ENCODE measurements around the gene SIRT6. TPM values are rescaled to one million over a fixed set of nuclear protein-coding genes. Genes with fewer than 3 reads are reported as not detected.
"Not testable (repeated sequence)": the region's sequence is repeated elsewhere in the genome, so short reads cannot be mapped to it uniquely, and the experiment has no call there.

The SIRT6 gene
- total RNA-seq (2014; rRNA removed; shearing (Covaris generic)) = 10.0 and 12.1 TPM in 2 replicates
- 29.4 and 32.2 TPM in 2 replicates for polyA plus RNA-seq (2015; cell fraction: cytosol; rRNA removed)
- polyA plus RNA-seq (2015; cell fraction: nucleus; rRNA removed) = 64.6 and 142 TPM in 2 replicates

GRCh38 chr19:4182084-4182810 lies at the start of gene SIRT6, which contains the start of gene ANKRD24:
Gene SIRT6 (minus strand): TSS chr19:4182563. CDS start chr19:4182539, 24 bp downstream.
Gene ANKRD24 (plus strand): TSS chr19:4182689. CDS start chr19:4186426, 3,737 bp downstream.
- in situ Hi-C loops (cut with HindIII; ENCODE audit: low pct_unique_long_range_greater_than_20kb, low sequenced_read_pairs) = no loop called here
- peak; percentile 89 for DNase-seq (ENCODE audit: low read depth, low spot score)

- DNase-seq (ENCODE audit: low read depth, low spot score); in situ Hi-C loops (cut with HindIII; ENCODE audit: low pct_unique_long_range_greater_than_20kb, low sequenced_read_pairs): not testable (repeated sequence)
These were observed 49.8 kb upstream of the SIRT6 start for GRCh38 chr19:4232139-4232538.

- DNase-seq (ENCODE audit: low read depth, low spot score); in situ Hi-C loops (cut with HindIII; ENCODE audit: low pct_unique_long_range_greater_than_20kb, low sequenced_read_pairs): not testable (repeated sequence)
These were observed 49.2 kb upstream of the SIRT6 start for GRCh38 chr19:4231521-4231920.

GRCh38 chr19:4230237-4230636 lies 47.9 kb upstream of the SIRT6 start:
- DNase-seq (ENCODE audit: low read depth, low spot score); in situ Hi-C loops (cut with HindIII; ENCODE audit: low pct_unique_long_range_greater_than_20kb, low sequenced_read_pairs): not testable (repeated sequence)

- DNase-seq (ENCODE audit: low read depth, low spot score) = no peak
- in situ Hi-C loops (cut with HindIII; ENCODE audit: low pct_unique_long_range_greater_than_20kb, low sequenced_read_pairs) = no loop called here
These were observed 47.0 kb upstream of the SIRT6 start, which contains the start of gene EBI3 for GRCh38 chr19:4229179-4229931. Gene EBI3 (plus strand): TSS chr19:4229523. CDS start chr19:4229551, 28 bp downstream.

GRCh38 chr19:4228765-4229178 lies 46.4 kb upstream of the SIRT6 start:
- in situ Hi-C loops (cut with HindIII; ENCODE audit: low pct_unique_long_range_greater_than_20kb, low sequenced_read_pairs) = no loop called here
- DNase-seq (ENCODE audit: low read depth, low spot score) = no peak

GRCh38 chr19:4227771-4228170 lies 45.4 kb upstream of the SIRT6 start:
- DNase-seq (ENCODE audit: low read depth, low spot score) = no peak
- in situ Hi-C loops (cut with HindIII; ENCODE audit: low pct_unique_long_range_greater_than_20kb, low sequenced_read_pairs) = no loop called here

- in situ Hi-C loops (cut with HindIII; ENCODE audit: low pct_unique_long_range_greater_than_20kb, low sequenced_read_pairs) = no loop called here
- no peak for DNase-seq (ENCODE audit: low read depth, low spot score)
These were observed 43.5 kb upstream of the SIRT6 start for GRCh38 chr19:4225885-4226284.

- in situ Hi-C loops (cut with HindIII; ENCODE audit: low pct_unique_long_range_greater_than_20kb, low sequenced_read_pairs) = loop anchor here (25.0 kb wide), 1 partner anchor 237 kb away; the partner anchor contains the start of gene EEF2
- no peak for DNase-seq (ENCODE audit: low read depth, low spot score)
These were observed 42.1 kb upstream of the SIRT6 start for GRCh38 chr19:4224470-4224869.

- DNase-seq (ENCODE audit: low read depth, low spot score) = no peak
- in situ Hi-C loops (cut with HindIII; ENCODE audit: low pct_unique_long_range_greater_than_20kb, low sequenced_read_pairs) = loop anchor here (25.0 kb wide), 1 partner anchor 233 kb away; the partner anchor contains the start of gene EEF2
These were observed 37.8 kb upstream of the SIRT6 start for GRCh38 chr19:4220188-4220587.

- in situ Hi-C loops (cut with HindIII; ENCODE audit: low pct_unique_long_range_greater_than_20kb, low sequenced_read_pairs) = loop anchor here (25.0 kb wide), 1 partner anchor 231 kb away; the partner anchor contains the start of gene EEF2
- not testable (repeated sequence) for DNase-seq (ENCODE audit: low read depth, low spot score)
These were observed 36.2 kb upstream of the SIRT6 start for GRCh38 chr19:4218523-4218922.

- no peak for DNase-seq (ENCODE audit: low read depth, low spot score)
- in situ Hi-C loops (cut with HindIII; ENCODE audit: low pct_unique_long_range_greater_than_20kb, low sequenced_read_pairs) = loop anchor here (25.0 kb wide), 1 partner anchor 230 kb away; the partner anchor contains the start of gene EEF2
These were observed 35.3 kb upstream of the SIRT6 start for GRCh38 chr19:4217429-4218264.

GRCh38 chr19:4216846-4217245 lies 34.5 kb upstream of the SIRT6 start:
- no peak for DNase-seq (ENCODE audit: low read depth, low spot score)
- in situ Hi-C loops (cut with HindIII; ENCODE audit: low pct_unique_long_range_greater_than_20kb, low sequenced_read_pairs) = loop anchor here (25.0 kb wide), 1 partner anchor 230 kb away; the partner anchor contains the start of gene EEF2

GRCh38 chr19:4215807-4216206 lies 33.4 kb upstream of the SIRT6 start:
- DNase-seq (ENCODE audit: low read depth, low spot score) = no peak
- in situ Hi-C loops (cut with HindIII; ENCODE audit: low pct_unique_long_range_greater_than_20kb, low sequenced_read_pairs) = loop anchor here (25.0 kb wide), 1 partner anchor 229 kb away; the partner anchor contains the start of gene EEF2

GRCh38 chr19:4213116-4213515 lies 30.8 kb upstream of the SIRT6 start:
- in situ Hi-C loops (cut with HindIII; ENCODE audit: low pct_unique_long_range_greater_than_20kb, low sequenced_read_pairs) = loop anchor here (25.0 kb wide), 1 partner anchor 226 kb away; the partner anchor contains the start of gene EEF2
- DNase-seq (ENCODE audit: low read depth, low spot score) = no peak

GRCh38 chr19:4210166-4210731 lies 27.9 kb upstream of the SIRT6 start:
- no peak for DNase-seq (ENCODE audit: low read depth, low spot score)
- in situ Hi-C loops (cut with HindIII; ENCODE audit: low pct_unique_long_range_greater_than_20kb, low sequenced_read_pairs) = loop anchor here (25.0 kb wide), 1 partner anchor 223 kb away; the partner anchor contains the start of gene EEF2

Data from SK-MEL-5 (cell line).